Cortex of kidney (tissue), 1 donor: ENCODE data around the gene IFIT1.
"Not testable (repeated sequence)": the region's sequence is repeated elsewhere in the genome, so short reads cannot be mapped to it uniquely, and the experiment has no call there.

Experiments used
- DNase-seq: peaks from one replicate; lab custom pipeline; 2025; lab: John Stamatoyannopoulos, UW

Gene IFIT1

GRCh38 chr10:89399956-89400355 lies 7.5 kb downstream of the IFIT1 start:
- no peak for DNase-seq

DNA sequence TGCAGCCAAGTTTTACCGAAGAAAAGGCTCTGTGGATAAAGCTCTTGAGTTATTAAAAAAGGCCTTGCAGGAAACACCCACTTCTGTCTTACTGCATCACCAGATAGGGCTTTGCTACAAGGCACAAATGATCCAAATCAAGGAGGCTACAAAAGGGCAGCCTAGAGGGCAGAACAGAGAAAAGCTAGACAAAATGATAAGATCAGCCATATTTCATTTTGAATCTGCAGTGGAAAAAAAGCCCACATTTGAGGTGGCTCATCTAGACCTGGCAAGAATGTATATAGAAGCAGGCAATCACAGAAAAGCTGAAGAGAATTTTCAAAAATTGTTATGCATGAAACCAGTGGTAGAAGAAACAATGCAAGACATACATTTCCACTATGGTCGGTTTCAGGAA lies 10.6 kb downstream of the IFIT1 start:
- no peak for DNase-seq

DNA sequence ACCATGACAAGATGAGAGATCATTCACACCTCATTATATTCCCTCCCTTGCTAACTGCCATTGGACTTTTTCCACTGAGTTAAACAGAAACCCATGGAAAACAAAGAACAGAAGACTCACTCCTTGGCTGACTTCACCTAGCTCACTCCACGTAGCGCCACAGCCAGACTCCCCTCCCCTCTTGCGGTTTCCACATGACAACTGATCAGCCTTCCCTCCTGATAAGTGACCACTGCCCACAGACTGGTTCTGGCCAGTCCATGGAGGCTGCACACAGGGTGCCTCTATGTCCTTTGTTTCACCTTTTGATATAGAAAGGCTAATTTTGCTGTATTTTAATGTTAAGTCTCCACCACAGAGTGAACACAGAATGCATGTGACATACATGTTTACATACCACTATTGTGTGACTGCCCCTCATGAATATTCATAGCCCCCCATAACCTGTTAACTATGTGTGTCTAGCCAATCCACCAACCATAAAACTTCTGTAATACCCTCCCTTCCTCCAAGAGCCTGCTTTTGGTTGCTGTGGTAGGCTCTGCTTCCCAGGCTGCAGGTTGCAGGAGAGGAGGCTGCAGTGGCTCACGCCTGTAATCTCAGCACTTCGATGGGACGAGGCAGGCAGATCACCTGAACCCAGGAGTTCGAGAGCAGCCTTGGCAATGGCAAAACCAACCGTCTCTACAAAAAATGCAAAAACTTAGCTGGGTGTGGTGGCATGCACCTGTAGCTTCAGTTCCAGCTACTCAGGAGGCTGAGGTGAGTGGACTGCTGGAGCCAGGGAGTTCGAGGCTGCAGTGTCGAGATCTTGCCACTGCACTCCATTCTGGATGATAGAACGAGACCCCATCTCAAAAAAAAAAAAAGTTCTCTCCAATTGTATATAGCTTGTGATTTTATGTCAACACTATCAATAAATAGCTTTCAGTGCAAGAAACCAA lies 12.0 kb downstream of the IFIT1 start:
- DNase-seq, result no peak

- DNase-seq, result not testable (repeated sequence)
Observed at GRCh38 chr10:89406178-89406577, 13.8 kb downstream of the IFIT1 start.

- not testable (repeated sequence) for DNase-seq
Observed at GRCh38 chr10:89407792-89408191, 15.4 kb downstream of the IFIT1 start.

DNA sequence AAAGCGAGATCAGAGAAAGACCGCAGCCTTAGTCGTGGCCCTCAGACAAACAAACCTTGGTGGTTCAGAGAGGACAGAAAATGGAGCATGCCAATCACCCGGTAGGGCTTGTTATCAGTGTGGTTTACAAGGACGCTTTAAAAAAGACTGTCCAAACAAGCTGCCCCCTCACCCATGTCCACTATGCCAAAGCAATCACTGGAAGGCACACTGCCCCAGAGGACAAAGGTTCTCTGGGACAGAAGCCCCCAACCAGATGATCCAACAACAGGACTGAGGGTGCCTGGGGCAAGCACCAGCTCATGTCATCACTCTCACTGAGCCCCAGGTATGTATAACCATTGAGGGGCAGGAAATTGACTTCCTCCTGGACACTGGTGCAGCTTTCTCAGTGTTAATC lies 16.9 kb downstream of the IFIT1 start:
- not testable (repeated sequence) for DNase-seq

- not testable (repeated sequence) for DNase-seq
Observed at GRCh38 chr10:89410551-89410950, 18.1 kb downstream of the IFIT1 start.

DNA sequence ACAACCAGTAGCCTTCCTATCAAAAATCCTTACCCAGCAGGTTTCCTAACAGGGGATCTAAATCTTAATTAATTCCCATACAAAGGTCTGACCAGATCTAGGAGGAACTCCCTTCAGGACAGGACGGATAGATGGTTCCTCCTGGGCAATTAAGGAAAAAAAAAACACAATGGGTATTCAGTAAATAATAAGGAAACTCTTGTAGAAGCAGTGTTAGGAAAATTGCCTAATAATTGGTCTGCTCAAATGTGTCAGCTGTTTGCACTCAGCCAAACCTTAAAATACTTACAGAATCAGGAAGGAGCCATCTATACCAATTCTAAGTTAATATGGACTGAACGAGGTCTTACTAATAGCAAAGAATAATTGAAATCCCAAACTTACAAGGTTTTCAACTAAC lies 18.7 kb downstream of the IFIT1 start:
- not testable (repeated sequence) for DNase-seq

- not testable (repeated sequence) for DNase-seq
Observed at GRCh38 chr10:89412276-89412675, 19.9 kb downstream of the IFIT1 start.

GRCh38 chr10:89413398-89413912 lies 21.0 kb downstream of the IFIT1 start:
- no peak for DNase-seq

GRCh38 chr10:89414146-89414878 lies 21.9 kb downstream of the IFIT1 start, which contains the start of gene IFIT5:
TSS of gene IFIT5 (plus strand) at chr10:89414568. CDS start at chr10:89414799, 231 bp downstream.
- DNase-seq, result no peak

- no peak for DNase-seq
Observed at GRCh38 chr10:89414879-89415821, 22.7 kb downstream of the IFIT1 start.

- no peak for DNase-seq
Observed at GRCh38 chr10:89416465-89416864, 24.0 kb downstream of the IFIT1 start.

- no peak for DNase-seq
Observed at GRCh38 chr10:89419548-89419947, 27.1 kb downstream of the IFIT1 start.

DNA sequence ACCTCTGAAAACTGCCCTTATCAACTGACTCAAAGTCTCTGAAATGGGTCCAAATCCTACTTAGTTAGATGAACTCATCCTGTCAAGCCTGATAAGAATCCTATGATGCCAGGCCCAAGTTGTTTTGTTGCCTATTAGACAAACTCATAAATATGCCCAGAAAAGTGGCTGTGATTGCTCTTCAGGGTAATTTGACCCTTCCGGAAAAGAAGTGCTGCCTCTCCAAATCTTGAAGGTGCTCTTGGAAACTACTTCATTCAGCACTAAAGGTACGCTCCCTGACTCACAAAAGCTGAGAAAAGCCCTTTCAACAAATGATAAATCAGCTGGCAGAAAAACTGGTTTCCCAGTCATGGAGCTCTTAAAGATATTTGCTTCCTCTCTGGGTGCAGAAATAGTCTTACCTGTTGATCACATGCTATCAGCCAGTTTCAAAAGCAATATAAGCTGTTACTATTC lies 28.6 kb downstream of the IFIT1 start:
- DNase-seq, result no peak

DNA sequence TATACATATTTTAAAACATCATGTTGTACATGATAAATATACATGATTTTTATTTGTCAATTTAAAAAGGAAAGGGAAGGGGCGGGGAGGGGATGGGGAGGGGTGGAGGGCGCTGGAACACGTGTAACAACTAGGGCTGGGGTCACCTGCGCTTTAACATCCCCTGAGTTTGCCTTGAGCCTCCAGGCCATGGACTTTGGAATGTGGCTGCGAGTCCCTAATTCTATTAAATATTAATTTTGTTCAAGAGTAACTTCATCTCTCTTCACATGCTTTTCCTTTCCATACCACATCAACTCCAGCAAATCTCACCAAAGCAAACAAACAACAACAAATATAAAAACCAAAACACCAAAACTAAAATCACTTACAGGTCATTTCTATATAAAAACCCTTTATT lies 32.6 kb downstream of the IFIT1 start:
- no peak for DNase-seq

- no peak for DNase-seq
Observed at GRCh38 chr10:89426230-89426868, 33.9 kb downstream of the IFIT1 start.

GRCh38 chr10:89427629-89428028 lies 35.2 kb downstream of the IFIT1 start:
- DNase-seq, result no peak

GRCh38 chr10:89428877-89429276 lies 36.5 kb downstream of the IFIT1 start:
- no peak for DNase-seq

DNA sequence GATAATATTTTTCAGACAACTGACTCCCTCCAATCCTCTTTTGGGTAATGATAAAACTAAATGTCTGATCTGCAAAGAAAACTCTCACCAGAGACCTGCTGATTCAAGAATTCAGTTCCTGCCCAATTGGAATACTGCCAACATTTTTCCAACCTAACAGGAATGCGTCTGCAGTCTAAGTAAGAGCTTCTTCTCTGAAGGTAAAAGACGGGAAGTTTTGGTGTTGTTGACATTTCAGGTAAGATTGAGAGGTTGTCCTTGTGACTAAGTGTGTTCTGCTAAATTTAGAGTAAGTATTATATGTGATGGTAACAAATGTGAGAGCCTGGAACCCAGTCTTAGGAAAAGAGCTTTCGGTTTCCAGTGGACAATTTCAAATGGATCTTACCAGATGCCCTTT lies 39.6 kb downstream of the IFIT1 start:
- DNase-seq, result no peak

- no peak for DNase-seq
Observed at GRCh38 chr10:89438525-89438924, 46.1 kb downstream of the IFIT1 start.
